Retina (tissue), 1 donor: ENCODE measurements around the gene ASF1A.
A peak's percentile ranks its signal among the peaks of the same experiment; 100 is the strongest.
"Not testable (repeated sequence)": the region's sequence is repeated elsewhere in the genome, so short reads cannot be mapped to it uniquely, and the experiment has no call there.

ENCODE experiments used
- DNase-seq: peaks from one replicate; pipeline ENCODE4 v3.0.0-alpha.2; 2016

The ASF1A gene

GRCh38 chr6:118893807-118894424 lies at the start of gene ASF1A:
ASF1A (plus strand) TSS chr6:118894152; CDS start chr6:118894414, 262 bp downstream.
- peak; percentile 95 for DNase-seq

GRCh38 chr6:118844915-118845314 lies 49.0 kb upstream of the ASF1A start:
- DNase-seq, result no peak

GRCh38 chr6:118853408-118853807 lies 40.5 kb upstream of the ASF1A start:
- DNase-seq, result no peak

- DNase-seq, result no peak
These were observed 37.7 kb upstream of the ASF1A start for GRCh38 chr6:118856301-118856700.

- DNase-seq, result no peak
These were observed 34.4 kb upstream of the ASF1A start for GRCh38 chr6:118859517-118860064.

- DNase-seq, result no peak
These were observed 33.6 kb upstream of the ASF1A start for GRCh38 chr6:118860363-118860762.

GRCh38 chr6:118860880-118861279 lies 33.1 kb upstream of the ASF1A start:
- no peak for DNase-seq

GRCh38 chr6:118862443-118862842 lies 31.5 kb upstream of the ASF1A start:
- DNase-seq, result no peak

- DNase-seq, result no peak
These were observed 29.4 kb upstream of the ASF1A start for GRCh38 chr6:118864341-118865099.

GRCh38 chr6:118865100-118865391 lies 28.9 kb upstream of the ASF1A start:
- no peak for DNase-seq

- DNase-seq, result no peak
These were observed 26.8 kb upstream of the ASF1A start for GRCh38 chr6:118867181-118867580.

- not testable (repeated sequence) for DNase-seq
These were observed 25.1 kb upstream of the ASF1A start for GRCh38 chr6:118868901-118869300.

GRCh38 chr6:118869350-118869749 lies 24.6 kb upstream of the ASF1A start:
- DNase-seq, result no peak

GRCh38 chr6:118869894-118870589 lies 23.9 kb upstream of the ASF1A start:
- DNase-seq, result no peak

GRCh38 chr6:118871331-118871730 lies 22.6 kb upstream of the ASF1A start:
- no peak for DNase-seq

- no peak for DNase-seq
These were observed 21.6 kb upstream of the ASF1A start for GRCh38 chr6:118872318-118872717.

GRCh38 chr6:118872726-118873125 lies 21.2 kb upstream of the ASF1A start:
- DNase-seq, result no peak

- DNase-seq, result no peak
These were observed 20.7 kb upstream of the ASF1A start for GRCh38 chr6:118873239-118873638.

GRCh38 chr6:118875672-118876071 lies 18.3 kb upstream of the ASF1A start:
- DNase-seq, result no peak

- no peak for DNase-seq
These were observed 17.8 kb upstream of the ASF1A start for GRCh38 chr6:118876198-118876597.

- DNase-seq, result no peak
These were observed 17.1 kb upstream of the ASF1A start for GRCh38 chr6:118876814-118877213.

GRCh38 chr6:118877806-118878205 lies 16.1 kb upstream of the ASF1A start:
- DNase-seq, result no peak

GRCh38 chr6:118881440-118882313 lies 12.3 kb upstream of the ASF1A start:
- no peak for DNase-seq
